Mesendoderm (in vitro differentiated cells): Measurements from ENCODE around the gene CHID1.
A peak's percentile ranks its signal among the peaks of the same experiment; 100 is the strongest.

ENCODE experiments used
- DNase-seq: peaks from one replicate; pipeline ENCODE4 v3.0.0; 2013
- H2AK5ac ChIP-seq: 2 replicates; pipeline ENCODE4 v1.6.1; 2013; ENCODE audit warnings: low read length, inconsistent platforms
- H2BK120ac ChIP-seq: 2 replicates; pipeline ENCODE4 v1.6.1; 2013; ENCODE audit warnings: low read depth, mild to moderate bottlenecking, low read length, moderate library complexity, mixed read lengths
- H2BK15ac ChIP-seq: replicated peaks from 2 replicates; pipeline ENCODE4 v1.6.1; 2013; ENCODE audit warnings: low read depth, mild to moderate bottlenecking, moderate library complexity
- H2BK5ac ChIP-seq: 2 replicates; pipeline ENCODE4 v1.6.1; 2013; ENCODE audit warnings: low read length, inconsistent platforms
- H3K18ac ChIP-seq: 2 replicates; pipeline ENCODE4 v1.6.1; 2013; ENCODE audit warnings: mild to moderate bottlenecking, low read length, mixed read lengths
- H3K23ac ChIP-seq: one replicate; pipeline ENCODE4 v1.6.1; 2013; ENCODE audit warnings: low read length
- H3K27ac ChIP-seq: 2 replicates; pipeline ENCODE4 v1.5.1; 2013; ENCODE audit warnings: low read depth, mild to moderate bottlenecking, inconsistent platforms, low read length, moderate library complexity
- H3K27me3 ChIP-seq: 2 replicates; pipeline ENCODE4 v1.6.1; 2013; ENCODE audit warnings: low read length, control low read depth, mild to moderate bottlenecking, inconsistent platforms; ENCODE audit not compliant: insufficient read depth, poor library complexity
- H3K36me3 ChIP-seq: 2 replicates; pipeline ENCODE4 v1.6.1; 2013; ENCODE audit warnings: low read length, inconsistent platforms; ENCODE audit not compliant: control insufficient read depth, insufficient read depth
- H3K4ac ChIP-seq: one replicate; pipeline ENCODE4 v1.6.1; 2013; ENCODE audit warnings: low read depth, mild to moderate bottlenecking, low read length, moderate library complexity
- H3K4me1 ChIP-seq: 2 replicates; pipeline ENCODE4 v1.6.1; 2013; ENCODE audit warnings: low read depth, low read length, inconsistent platforms; ENCODE audit not compliant: control insufficient read depth
- H3K4me2 ChIP-seq: 2 replicates; pipeline ENCODE4 v1.6.1; 2013; ENCODE audit warnings: low read length
- H3K4me3 ChIP-seq: 2 replicates; pipeline ENCODE4 v1.5.1; 2013; ENCODE audit warnings: mild to moderate bottlenecking, low read length
- H3K56ac ChIP-seq: one replicate; pipeline ENCODE4 v1.6.1; 2013; ENCODE audit warnings: low read length
- H3K79me1 ChIP-seq: 2 replicates; pipeline ENCODE4 v1.6.1; 2013; ENCODE audit warnings: low read length, inconsistent platforms
- H3K79me2 ChIP-seq: 2 replicates; pipeline ENCODE4 v1.6.1; 2013; ENCODE audit warnings: mild to moderate bottlenecking, low read length; ENCODE audit not compliant: control insufficient read depth, insufficient read depth
- H3K9ac ChIP-seq: 2 replicates; pipeline ENCODE4 v1.6.1; 2013; ENCODE audit warnings: low read length, inconsistent platforms
- H4K5ac ChIP-seq: one replicate; pipeline ENCODE4 v1.6.1; 2013; ENCODE audit warnings: low read length
- H4K8ac ChIP-seq: one replicate; pipeline ENCODE4 v1.6.1; 2013; ENCODE audit warnings: low read depth, mild to moderate bottlenecking, control low read depth, low read length, moderate library complexity
- WGBS: extraction: QIAGEN DNeasy Blood & Tissue Kit; methylation state at CpG from one replicate; pipeline ENCODE4 v1.1.7; 2013; ENCODE audit warnings: low lambda C conversion rate, missing lambda C conversion rate; ENCODE audit not compliant: insufficient coverage; ENCODE audit errors: extremely low coverage; 5-methylcytosine and 5-hydroxymethylcytosine counted together

Gene CHID1

DNA sequence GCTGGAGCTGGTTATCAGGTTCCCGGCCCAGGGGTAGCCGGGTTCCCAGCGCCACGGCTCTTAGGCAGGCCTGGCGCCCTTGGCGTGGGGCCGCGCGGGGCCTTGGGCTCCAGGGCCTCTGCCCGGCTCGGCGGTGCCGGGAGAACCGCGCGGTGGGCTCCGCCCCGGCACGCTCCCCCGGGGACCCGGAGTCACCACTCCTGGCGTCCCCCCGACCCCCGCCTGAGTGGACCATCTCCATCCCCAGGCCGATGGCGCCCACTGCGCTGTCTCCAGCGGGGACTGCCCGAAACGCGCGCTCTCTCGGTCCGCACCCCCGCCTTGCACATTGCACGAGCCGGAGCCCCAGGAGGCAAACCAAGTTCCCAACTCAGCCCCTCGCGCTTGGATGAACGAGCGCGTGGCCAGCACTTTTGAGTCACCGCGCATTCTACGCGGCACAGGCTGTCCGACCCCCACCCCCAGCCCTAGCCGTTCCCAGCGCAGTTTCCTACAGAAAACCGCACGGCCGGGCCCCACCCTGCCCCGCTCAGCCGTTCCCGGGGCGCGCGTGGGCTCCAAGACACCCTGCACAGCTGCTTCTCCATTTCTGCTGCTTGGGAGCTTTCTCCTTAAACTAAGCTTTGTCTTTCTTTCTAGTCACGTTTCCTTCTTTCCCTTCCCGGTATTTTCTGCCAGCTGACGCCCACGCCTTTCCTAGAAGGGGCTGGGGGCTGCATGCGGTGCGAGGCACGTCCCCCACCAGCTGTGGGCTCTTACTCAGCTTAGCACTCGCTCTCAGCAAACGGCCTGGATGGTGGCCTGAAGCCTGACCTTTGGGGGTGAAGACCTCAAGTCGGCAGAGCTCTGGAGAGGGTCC, 650 bp upstream of the CHID1 start:
- Histone ChIP-seq H3K4me3 (peak overlapping the region; percentile 62), H3K79me2 (peaks cover 24% of the 10 kb centered on the region), H2BK5ac (peak overlapping the region; percentile 41), H2BK15ac (no peak overlapping the region), H3K79me1 (peaks cover 17% of the 10 kb centered on the region), H2BK120ac (no peak overlapping the region), H3K18ac (peak overlapping the region; percentile 89), H3K4ac (peak overlapping the region; percentile 38), H3K36me3 (peaks cover 2% of the 10 kb centered on the region), H3K56ac (peak overlapping the region; percentile 92), H3K23ac (peak overlapping the region; percentile 57), H4K5ac (peak overlapping the region; percentile 85), H3K27me3 (no peaks in the 10 kb centered on the region), H3K4me2 (peak overlapping the region; percentile 87), H3K27ac (peak overlapping the region; percentile 92), H2AK5ac (peak overlapping the region; percentile 43), H4K8ac (no peak overlapping the region), H3K9ac (peak overlapping the region; percentile 87), H3K4me1 (peaks cover 2% of the 10 kb centered on the region)
- DNase-seq: peak; percentile 63
- WGBS: no CpG with 5 or more reads among the region's 68 CpGs

DNA sequence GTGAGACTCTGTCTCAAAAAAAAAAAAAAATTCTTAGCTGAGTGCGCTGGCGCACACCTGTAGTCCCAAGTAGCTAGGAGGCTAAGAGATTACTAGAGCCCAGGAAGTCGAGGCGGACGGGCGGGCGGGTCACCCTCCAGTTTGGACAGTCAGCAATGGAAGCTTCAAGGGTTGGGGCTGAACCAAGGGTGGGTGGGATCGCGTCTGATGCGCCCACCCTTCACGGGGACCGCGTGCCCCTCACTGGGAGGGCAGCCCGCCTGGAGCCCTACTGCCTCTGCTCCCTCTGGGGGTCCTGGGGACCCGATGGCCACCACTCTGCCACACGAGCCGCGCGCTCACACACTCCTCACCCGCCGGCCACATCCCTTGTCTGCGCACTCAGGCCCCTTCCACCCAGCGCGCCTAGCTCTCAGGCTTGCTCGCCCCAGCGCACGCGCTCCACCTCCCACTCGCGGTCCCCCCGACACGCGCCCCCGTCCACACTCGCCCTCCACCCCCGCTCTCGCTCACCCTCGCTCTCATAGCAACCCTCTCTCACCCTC, 494 bp downstream of the CHID1 start:
- no peak for DNase-seq
- Histone ChIP-seq H3K79me1 (peaks cover 17% of the 10 kb centered on the region), H4K8ac (no peak overlapping the region), H3K4me1 (peaks cover 2% of the 10 kb centered on the region), H3K9ac (peak overlapping the region; percentile 98), H2AK5ac (no peak overlapping the region), H3K4ac (no peak overlapping the region), H3K56ac (peak overlapping the region; percentile 99), H3K23ac (no peak overlapping the region), H3K36me3 (peaks cover 2% of the 10 kb centered on the region), H3K79me2 (peaks cover 24% of the 10 kb centered on the region), H3K4me2 (peak overlapping the region; percentile 84), H3K27me3 (no peaks in the 10 kb centered on the region), H3K27ac (no peak overlapping the region), H2BK120ac (no peak overlapping the region), H4K5ac (no peak overlapping the region), H3K4me3 (peak overlapping the region; percentile 90), H3K18ac (no peak overlapping the region), H2BK15ac (no peak overlapping the region), H2BK5ac (no peak overlapping the region)
- no CpG with 5 or more reads among the region's 38 CpGs for WGBS

GRCh38 chr11:909406-909805, 1.2 kb downstream of the CHID1 start:
- Histone ChIP-seq H3K9ac (peak overlapping the region; percentile 98), H3K27me3 (no peaks in the 10 kb centered on the region), H3K79me2 (peaks cover 24% of the 10 kb centered on the region), H3K4me2 (no peak overlapping the region), H3K23ac (no peak overlapping the region), H3K56ac (peak overlapping the region; percentile 99), H4K8ac (no peak overlapping the region), H3K27ac (no peak overlapping the region), H3K4ac (no peak overlapping the region), H2AK5ac (no peak overlapping the region), H3K18ac (no peak overlapping the region), H3K36me3 (peaks cover 2% of the 10 kb centered on the region), H2BK120ac (no peak overlapping the region), H2BK15ac (no peak overlapping the region), H4K5ac (no peak overlapping the region), H3K4me3 (no peak overlapping the region), H3K79me1 (peaks cover 17% of the 10 kb centered on the region), H2BK5ac (no peak overlapping the region), H3K4me1 (peaks cover 2% of the 10 kb centered on the region)
- no peak for DNase-seq
- no CpG with 5 or more reads among the region's 11 CpGs for WGBS

- Histone ChIP-seq H3K27ac (no peak overlapping the region), H3K4me2 (no peak overlapping the region), H3K79me1 (peaks cover 17% of the 10 kb centered on the region), H3K36me3 (peaks cover 4% of the 10 kb centered on the region), H3K4ac (no peak overlapping the region), H3K23ac (no peak overlapping the region), H3K27me3 (no peaks in the 10 kb centered on the region), H2BK15ac (no peak overlapping the region), H4K8ac (no peak overlapping the region), H3K9ac (no peak overlapping the region), H3K18ac (no peak overlapping the region), H2BK120ac (no peak overlapping the region), H3K56ac (no peak overlapping the region), H3K79me2 (peaks cover 24% of the 10 kb centered on the region), H3K4me3 (no peak overlapping the region), H2BK5ac (no peak overlapping the region), H3K4me1 (peaks cover 2% of the 10 kb centered on the region), H2AK5ac (no peak overlapping the region), H4K5ac (no peak overlapping the region)
- DNase-seq: no peak
- no CpG with 5 or more reads among the region's 5 CpGs for WGBS
These were observed 2.3 kb downstream of the CHID1 start for GRCh38 chr11:908273-908672.

DNA sequence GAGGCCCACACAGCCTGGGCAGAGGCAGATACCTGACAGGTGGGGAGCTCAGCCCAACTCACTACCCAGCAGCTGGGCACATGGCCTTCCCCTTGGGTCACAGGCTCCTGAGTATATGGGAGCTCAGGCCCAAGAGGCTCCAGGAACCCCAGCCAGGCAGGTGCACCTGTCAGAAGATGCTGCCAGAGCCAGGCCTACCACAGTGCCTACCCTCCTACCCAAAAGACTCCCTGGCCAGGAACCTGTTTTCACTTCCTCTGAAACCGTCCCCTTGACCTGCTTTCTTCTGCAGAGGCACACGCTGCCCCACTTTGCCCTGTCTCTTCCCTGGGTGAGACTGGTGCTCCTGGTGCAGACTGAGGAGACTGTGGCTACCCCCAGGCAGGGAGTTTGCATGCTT, 2.9 kb downstream of the CHID1 start:
- Histone ChIP-seq H3K4me1 (peaks cover 2% of the 10 kb centered on the region), H3K56ac (no peak overlapping the region), H3K4ac (no peak overlapping the region), H2AK5ac (no peak overlapping the region), H3K18ac (no peak overlapping the region), H2BK15ac (no peak overlapping the region), H3K27me3 (no peaks in the 10 kb centered on the region), H4K8ac (no peak overlapping the region), H3K36me3 (peaks cover 9% of the 10 kb centered on the region), H3K4me2 (no peak overlapping the region), H3K4me3 (no peak overlapping the region), H3K79me2 (peaks cover 24% of the 10 kb centered on the region), H3K79me1 (peaks cover 17% of the 10 kb centered on the region), H2BK120ac (no peak overlapping the region), H4K5ac (no peak overlapping the region), H2BK5ac (no peak overlapping the region), H3K23ac (no peak overlapping the region), H3K9ac (no peak overlapping the region), H3K27ac (no peak overlapping the region)
- WGBS: no CpG with 5 or more reads among the region's 2 CpGs
- no peak for DNase-seq
